GM12873 (cell line): ENCODE results near the gene GPR155.

Experiments used
- CTCF ChIP-seq: IDR thresholded peaks from 2 replicates; pipeline ENCODE4 v1.5.1; 2012; ENCODE audit warnings: low read depth, mild to moderate bottlenecking, moderate library complexity, low read length, control low read depth; ENCODE audit not compliant: insufficient read depth; ENCODE audit errors: missing control alignments

Gene GPR155

GRCh38 chr2:174428214-174428613, 58.6 kb downstream of the GPR155 start:
- no peak for TF ChIP-seq CTCF

- TF ChIP-seq CTCF: no peak
These were observed 74.6 kb downstream of the GPR155 start for GRCh38 chr2:174412256-174412655.

DNA sequence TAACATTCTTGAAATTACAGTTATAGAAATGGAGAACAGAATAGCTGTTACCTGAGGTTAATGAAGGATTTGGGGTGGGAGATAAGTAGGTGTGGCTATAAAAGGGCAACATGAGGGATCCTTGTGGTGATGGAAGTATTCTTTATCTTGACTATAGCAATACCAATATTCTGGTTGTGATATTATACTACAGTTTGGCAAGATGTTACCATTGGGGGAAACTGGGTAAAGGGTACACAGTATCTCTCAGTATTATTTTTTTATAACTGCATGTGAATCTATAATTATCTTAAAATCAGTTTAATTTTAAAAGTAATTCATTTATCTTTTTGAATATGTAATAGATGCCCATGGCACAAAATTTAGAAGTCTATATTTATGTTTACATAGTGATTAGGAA, 83.2 kb downstream of the GPR155 start:
- TF ChIP-seq CTCF: no peak

- no peak for TF ChIP-seq CTCF
These were observed 86.0 kb downstream of the GPR155 start for GRCh38 chr2:174400853-174401252.

DNA sequence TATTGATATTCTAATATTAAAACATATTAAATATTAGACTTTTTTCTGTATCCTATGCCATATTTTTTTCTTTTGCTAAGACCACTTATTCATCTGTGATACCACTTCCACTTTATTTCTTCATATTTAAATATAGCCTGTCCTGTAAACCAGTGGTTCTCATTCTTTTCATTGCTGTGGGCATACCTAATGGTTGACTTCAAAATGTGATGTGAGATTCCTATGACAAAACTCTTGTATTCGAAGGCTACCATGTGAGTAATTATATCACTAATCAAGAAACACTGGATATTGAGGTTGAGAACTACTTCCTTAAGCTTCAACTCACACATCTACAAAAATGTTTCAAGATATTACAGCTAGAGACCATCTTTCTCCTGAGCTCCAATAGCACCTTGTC, 87.7 kb downstream of the GPR155 start:
- no peak for TF ChIP-seq CTCF

DNA sequence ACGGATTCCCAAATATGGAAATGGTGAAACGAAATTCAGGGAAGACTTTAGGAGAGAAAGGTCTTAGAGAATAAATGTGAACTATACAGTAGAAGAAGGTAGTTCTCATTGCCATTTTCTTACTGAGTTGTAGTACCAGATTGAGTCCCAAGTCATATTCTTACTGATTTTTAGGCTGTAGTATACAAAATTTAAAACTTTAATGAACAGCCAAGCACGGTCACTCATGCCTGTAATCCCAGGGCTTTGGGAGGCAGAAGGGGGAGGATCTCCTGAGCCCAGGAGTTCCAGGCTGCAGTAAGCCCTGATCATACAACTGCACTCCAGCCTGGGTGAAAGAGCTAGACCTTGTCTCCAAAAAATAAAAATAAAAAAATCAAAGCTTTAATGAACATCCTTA, 89.1 kb downstream of the GPR155 start:
- TF ChIP-seq CTCF: no peak

DNA sequence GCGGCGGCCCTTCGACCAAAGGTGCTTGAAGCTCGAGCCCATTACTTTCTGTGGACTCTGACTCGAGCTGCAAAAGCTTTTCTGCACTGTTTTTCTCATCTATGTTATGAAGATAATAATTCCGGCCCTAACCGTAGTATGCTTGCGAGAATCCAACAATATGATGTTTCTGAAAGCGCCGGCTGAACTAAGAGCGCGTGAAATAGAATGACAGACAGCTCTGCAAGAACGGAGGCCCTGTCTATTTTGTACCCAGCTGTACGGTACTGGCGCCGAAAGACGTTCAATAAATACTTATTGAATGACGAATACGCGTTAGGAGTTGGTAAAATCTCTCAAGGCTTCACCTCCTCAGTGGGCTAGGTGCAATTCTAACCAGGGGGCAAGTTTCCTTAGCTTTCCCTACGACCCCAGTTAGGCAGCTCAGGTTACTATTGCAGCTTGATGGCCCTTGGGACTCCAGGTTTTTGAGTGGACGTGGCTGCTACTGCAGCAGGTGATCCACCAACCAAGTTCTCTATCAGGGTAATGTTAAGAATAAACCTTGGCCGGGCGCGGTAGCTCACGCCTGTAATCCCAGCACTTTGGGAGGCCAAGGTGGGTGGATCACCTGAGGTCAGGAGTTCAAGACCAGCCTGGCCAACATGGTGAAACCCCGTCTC, 90.7 kb downstream of the GPR155 start:
- no peak for TF ChIP-seq CTCF
